Measurements from ENCODE around the gene APOH. TPM values are rescaled to one million over a fixed set of nuclear protein-coding genes. Genes with fewer than 3 reads are reported as not detected.

APOH gene
- total RNA-seq, 1 experiment from 2014 or later = not detected

- no peak for DNase-seq (ENCODE audit: extremely low read depth, low read depth)
These were observed 31.0 kb downstream of the APOH start for GRCh38 chr17:66198242-66198641.

DNA sequence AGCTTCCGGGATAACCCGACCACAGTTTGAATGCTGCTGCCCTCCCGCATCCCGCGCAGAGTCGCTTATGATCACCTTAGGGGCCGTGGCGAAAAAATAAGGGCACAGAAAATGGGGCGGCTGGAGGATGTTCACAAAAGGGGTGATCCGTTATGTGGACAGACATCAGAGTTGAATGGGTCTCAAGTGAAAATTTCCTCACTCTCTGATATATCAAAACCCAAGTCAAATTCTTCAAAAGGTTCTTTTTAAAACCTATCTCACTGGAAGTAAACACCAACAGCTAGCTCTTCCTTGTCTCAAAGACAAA, 36.9 kb downstream of the APOH start:
- DNase-seq (ENCODE audit: extremely low read depth, low read depth) = no peak

- peak; percentile 30 for DNase-seq (ENCODE audit: extremely low read depth, low read depth)
These were observed 37.4 kb downstream of the APOH start, which contains the start of gene CEP112 for GRCh38 chr17:66191593-66192377. CEP112 (minus strand) TSS chr17:66192133.

DNA sequence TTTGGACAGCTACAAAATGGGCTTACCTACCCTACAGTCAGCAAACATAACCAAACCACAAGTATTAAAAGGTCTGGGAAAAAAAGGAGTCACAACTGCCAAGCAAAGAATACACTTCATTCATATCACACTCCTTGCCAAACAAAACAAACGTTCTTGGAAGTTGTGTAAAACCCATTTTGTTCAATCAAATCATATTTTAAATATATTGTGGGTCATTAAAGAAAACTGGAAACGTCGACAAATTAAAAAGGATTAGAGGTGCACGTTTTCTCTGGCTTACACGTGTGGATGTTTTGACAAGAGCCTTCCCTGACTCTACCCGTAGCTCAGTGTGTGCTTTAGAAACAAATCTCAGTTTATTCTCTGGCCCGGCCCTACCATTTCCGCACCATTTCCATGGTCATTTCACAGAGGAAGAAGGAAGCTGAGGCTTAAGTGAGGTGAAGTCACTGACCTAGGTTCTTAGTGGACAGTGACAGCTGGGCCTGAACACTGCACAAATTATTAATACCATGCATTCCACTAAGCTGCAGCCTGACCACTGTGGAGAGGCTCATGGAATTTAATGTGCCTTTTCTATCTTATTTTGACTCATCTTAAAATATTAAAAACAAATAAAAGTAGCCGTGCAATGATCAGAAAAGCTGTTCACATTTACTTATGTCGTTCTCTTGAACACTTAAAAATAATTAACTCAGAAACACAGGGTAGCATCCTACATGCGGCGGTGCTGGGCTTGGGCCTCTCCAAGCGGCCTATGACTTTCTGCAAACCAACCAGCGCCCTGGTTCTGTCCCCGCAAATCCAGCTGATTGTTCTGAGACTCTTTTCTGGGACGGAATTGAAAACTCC, 38.2 kb downstream of the APOH start:
- no peak for DNase-seq (ENCODE audit: extremely low read depth, low read depth)

DNA sequence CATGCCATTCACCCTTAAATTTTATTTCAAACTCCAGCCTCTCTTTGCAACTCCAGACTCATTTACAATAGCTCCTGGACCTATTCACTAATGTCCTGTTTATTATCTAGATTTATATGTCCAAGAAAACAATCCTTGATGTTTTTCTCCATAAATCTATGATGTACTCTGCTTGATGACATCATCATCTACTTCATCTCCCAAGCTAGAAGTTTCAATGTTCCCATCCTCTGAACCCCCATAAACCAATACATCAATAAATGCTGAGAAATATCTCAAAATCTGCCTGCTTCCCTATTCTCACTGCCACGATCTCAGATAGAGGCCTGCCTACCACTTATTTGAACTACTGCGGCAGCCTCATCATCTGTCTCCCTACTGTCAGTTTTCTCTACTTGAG, 41.5 kb downstream of the APOH start:
- no peak for DNase-seq (ENCODE audit: extremely low read depth, low read depth)

DNA sequence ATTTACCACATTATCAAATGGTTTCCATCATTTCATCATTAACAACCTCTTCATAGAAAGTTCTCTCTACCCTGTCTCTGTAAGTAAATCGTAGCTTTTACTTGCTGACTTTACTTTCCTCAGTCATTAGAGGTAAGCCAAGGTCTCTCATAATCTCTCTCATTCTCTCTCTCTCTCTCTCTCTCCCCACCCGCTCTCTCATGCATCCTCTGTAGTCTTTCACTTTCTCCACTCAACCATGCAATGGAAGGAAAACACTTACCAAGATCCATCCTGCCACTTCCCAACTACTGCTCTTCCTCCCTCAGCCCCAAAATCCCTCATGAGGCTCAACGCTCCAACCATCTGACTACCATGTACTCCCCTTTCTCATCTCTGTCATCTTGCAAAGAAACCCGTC, 43.4 kb downstream of the APOH start:
- no peak for DNase-seq (ENCODE audit: extremely low read depth, low read depth)

DNA sequence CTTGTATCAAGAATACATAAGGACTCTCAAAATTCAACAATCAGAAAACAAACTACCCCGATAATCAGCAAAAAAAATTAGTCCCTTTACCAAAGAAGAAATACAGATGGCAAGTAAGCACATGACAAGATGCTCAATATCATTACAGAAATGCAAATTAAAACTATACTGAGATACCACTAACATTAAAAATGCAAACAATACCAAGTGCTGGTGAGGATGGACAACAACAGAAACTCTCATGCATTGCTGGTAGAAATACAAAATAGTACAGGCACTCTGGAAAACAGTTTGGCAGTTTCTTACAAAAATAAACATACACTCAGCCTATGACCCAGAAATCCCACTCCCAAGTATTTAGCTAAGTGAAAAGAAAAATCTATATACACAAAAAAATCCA, 44.8 kb downstream of the APOH start:
- DNase-seq (ENCODE audit: extremely low read depth, low read depth) = no peak

DNA sequence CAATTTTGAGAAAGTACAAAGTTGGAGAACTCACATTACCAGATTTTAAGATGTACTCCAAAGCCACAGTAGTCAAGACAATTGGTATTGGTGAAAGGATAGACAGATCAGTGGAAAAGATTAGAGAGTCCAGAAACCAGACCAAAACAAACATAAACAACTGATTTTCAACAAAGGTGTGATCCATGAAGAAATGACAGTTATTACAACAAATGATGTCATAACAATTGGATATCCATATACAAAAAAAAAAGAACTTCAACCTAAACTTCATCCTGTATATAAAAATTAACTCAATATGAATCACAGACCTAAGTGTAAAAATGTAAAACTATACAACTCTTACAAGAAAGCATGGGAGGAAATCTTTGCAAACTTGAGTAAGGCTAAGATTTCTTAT, 45.7 kb downstream of the APOH start:
- no peak for DNase-seq (ENCODE audit: extremely low read depth, low read depth)

GRCh38 chr17:66178642-66179041, 50.6 kb downstream of the APOH start:
- DNase-seq (ENCODE audit: extremely low read depth, low read depth) = no peak

DNA sequence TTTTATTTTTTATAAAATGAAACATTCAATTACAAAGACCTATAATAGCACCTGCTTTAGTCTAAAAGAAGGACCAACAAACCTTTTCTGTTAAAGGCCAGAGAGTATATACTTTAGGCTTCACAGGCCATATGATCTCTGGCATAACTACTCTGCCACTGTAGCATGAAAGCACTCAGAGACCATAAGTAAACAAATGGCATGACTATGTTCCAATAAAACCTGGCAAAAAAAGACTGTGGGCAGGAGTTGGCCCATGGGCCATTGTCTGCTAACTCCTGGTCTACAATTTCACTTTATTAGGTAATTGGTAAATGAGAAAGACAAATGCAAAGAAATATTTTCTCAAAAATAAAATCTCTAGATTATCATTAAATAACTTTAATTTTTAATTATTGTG, 52.2 kb downstream of the APOH start:
- DNase-seq (ENCODE audit: extremely low read depth, low read depth) = no peak

- no peak for DNase-seq (ENCODE audit: extremely low read depth, low read depth)
These were observed 53.3 kb downstream of the APOH start for GRCh38 chr17:66175892-66176291.

DNA sequence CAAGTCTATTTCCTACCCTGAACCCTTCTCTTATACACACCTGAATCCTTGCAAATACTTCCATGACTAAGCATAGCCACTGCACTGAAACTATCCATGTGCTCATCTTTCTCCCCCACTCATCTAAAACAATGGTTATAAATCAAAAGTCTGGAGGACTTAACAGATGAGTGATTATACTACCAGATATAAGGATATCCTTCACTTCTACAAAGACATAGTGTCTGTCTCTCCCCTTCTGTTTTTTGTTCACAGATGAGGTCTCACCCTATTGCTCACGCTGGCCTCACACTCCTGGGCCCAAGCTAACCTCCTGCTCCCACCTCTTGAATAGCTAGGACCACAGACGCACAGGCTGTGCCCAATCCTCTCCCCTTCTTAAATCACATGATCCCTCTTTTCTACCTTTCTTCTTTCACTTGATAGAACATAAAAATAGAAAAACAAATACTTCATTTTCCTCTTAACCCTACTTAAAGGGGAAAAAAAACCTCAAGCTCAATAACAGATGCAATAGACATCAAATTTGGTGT, 56.5 kb downstream of the APOH start:
- DNase-seq (ENCODE audit: extremely low read depth, low read depth) = no peak

GRCh38 chr17:66172144-66172543, 57.1 kb downstream of the APOH start:
- DNase-seq (ENCODE audit: extremely low read depth, low read depth) = no peak

- DNase-seq (ENCODE audit: extremely low read depth, low read depth) = no peak
These were observed 57.5 kb downstream of the APOH start for GRCh38 chr17:66171692-66172091.

- DNase-seq (ENCODE audit: extremely low read depth, low read depth) = no peak
These were observed 58.0 kb downstream of the APOH start for GRCh38 chr17:66171172-66171571.

DNA sequence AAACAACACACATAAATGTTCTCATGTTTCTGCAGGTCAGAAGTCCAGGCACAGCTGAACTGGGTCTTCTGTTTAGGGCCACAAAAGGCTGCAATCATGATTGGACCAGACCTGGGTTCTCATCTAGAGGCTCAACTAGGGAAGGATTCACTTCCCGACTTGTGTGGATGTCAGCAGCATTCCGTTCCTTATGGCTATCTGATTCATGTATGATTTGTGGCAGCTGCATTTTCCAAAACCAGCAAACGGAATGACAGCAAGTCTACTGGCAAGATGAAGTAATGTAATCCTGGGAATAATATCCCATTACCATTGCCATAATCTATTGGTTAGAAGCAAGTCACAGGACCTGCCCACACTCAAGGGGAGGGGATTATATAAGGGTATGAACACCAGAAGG, 59.4 kb downstream of the APOH start:
- DNase-seq (ENCODE audit: extremely low read depth, low read depth) = no peak

- DNase-seq (ENCODE audit: extremely low read depth, low read depth) = no peak
These were observed 61.9 kb downstream of the APOH start for GRCh38 chr17:66167189-66167815.

GRCh38 chr17:66165537-66166123, 63.6 kb downstream of the APOH start:
- peak; percentile 50 for DNase-seq (ENCODE audit: extremely low read depth, low read depth)
